Loucy (cell line): ENCODE results near the gene AP4B1.
"Not testable (repeated sequence)": the region's sequence is repeated elsewhere in the genome, so short reads cannot be mapped to it uniquely, and the experiment has no call there.

Experiments
- CTCF ChIP-seq: fragments of 200-600 bp; sonication (generic); conservative IDR thresholded peaks from 2 replicates; pipeline ENCODE4 v1.5.1; 2014; ENCODE audit warnings: mild to moderate bottlenecking, antibody characterized with exemption, low read length
- EZH2phosphoT487 ChIP-seq: fragments of 200-600 bp; IDR thresholded peaks from 2 replicates; pipeline ENCODE4 v1.6.1; 2018; ENCODE audit warnings: antibody characterized with exemption, mild to moderate bottlenecking, moderate library complexity, borderline replicate concordance

DNA sequence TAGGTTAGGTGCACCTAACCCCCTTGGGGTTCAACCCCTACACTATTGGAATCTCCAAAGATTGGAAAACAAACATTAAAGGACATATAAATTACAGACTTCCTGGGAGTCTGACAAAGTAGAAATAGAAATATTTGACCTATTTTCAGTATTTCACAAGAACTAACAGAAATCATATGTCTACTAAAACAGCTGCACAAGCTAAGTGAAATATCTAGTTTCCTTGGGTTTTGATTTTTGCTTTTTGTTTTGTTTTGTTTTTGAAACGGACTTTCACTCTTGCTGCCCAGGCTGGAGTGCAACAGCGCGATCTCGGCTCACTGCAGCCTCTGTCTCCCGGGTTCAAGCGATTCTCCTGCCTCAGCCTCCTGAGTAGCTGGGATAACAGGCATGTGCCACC is 51.9 kb downstream of the AP4B1 start:
- not testable (repeated sequence) for TF ChIP-seq CTCF, EZH2phosphoT487
